Caco-2 (cell line): ENCODE data around the gene TAOK2. TPM values are rescaled to one million over a fixed set of nuclear protein-coding genes. Genes with fewer than 3 reads are reported as not detected.
A peak's percentile ranks its signal among the peaks of the same experiment; 100 is the strongest.

Experiments
- BruUV-seq: library from RNA; stranded (reverse); fragments of 400-500 nt; replicated peaks from 2 replicates; lab custom pipeline; 2021; lab: Mats Ljungman, UMichigan
- CTCF ChIA-PET: fragments of 300-600 bp; sonication (Branson Sonifier 250); formaldehyde crosslinking; loops from one replicate; lab custom pipeline; 2022; ENCODE audit warnings: antibody characterized with exemption; lab: Charles Lee
- POLR2A ChIA-PET: fragments of 300-600 bp; sonication (Branson Sonifier 250); formaldehyde crosslinking; loops from one replicate; lab custom pipeline; 2022; ENCODE audit warnings: antibody characterized with exemption; lab: Charles Lee
- DNase-seq, 2 experiments: peaks; one replicate each; pipeline versions ENCODE4 v3.0.0 to v3.0.0-alpha.2; 2020 to 2022
- H3K27me3 ChIP-seq: replicated peaks from 2 replicates; pipeline ENCODE4 v1.6.0; 2011; ENCODE audit warnings: low read length; ENCODE audit not compliant: control insufficient read depth, insufficient read depth
- H3K36me3 ChIP-seq: 2 replicates; pipeline ENCODE4 v1.5.1; 2011; ENCODE audit warnings: low read length; ENCODE audit not compliant: control insufficient read depth, insufficient read depth
- H3K4me1 ChIP-seq: fragments of 250-450 bp; sonication (Bioruptor Pico); 2 replicates; pipeline ENCODE4 v1.5.1; 2020; ENCODE audit warnings: mild to moderate bottlenecking
- H3K4me3 ChIP-seq: 2 replicates; pipeline ENCODE4 v1.5.1; 2011; ENCODE audit warnings: low read depth, mild to moderate bottlenecking, control low read depth, low read length
- H3K9me3 ChIP-seq: fragments of 250-450 bp; sonication (Bioruptor Pico); 2 replicates; pipeline ENCODE4 v1.5.1; 2020; ENCODE audit warnings: mild to moderate bottlenecking, moderate library complexity
- H3K27ac Mint-ChIP-seq: one replicate; pipeline ENCODE4 v1.8.0; 2022; ENCODE audit warnings: mixed read lengths; ENCODE audit not compliant: unreplicated experiment
- H3K27me3 Mint-ChIP-seq: one replicate; pipeline ENCODE4 v1.8.0; 2022; ENCODE audit warnings: mixed read lengths; ENCODE audit not compliant: insufficient read depth, unreplicated experiment
- H3K36me3 Mint-ChIP-seq: one replicate; pipeline ENCODE4 v1.8.0; 2022; ENCODE audit warnings: mild to moderate bottlenecking, mixed read lengths; ENCODE audit not compliant: insufficient read depth, unreplicated experiment
- H3K4me1 Mint-ChIP-seq: one replicate; pipeline ENCODE4 v1.8.0; 2022; ENCODE audit warnings: low read depth, mixed read lengths; ENCODE audit not compliant: unreplicated experiment
- H3K4me3 Mint-ChIP-seq: one replicate; pipeline ENCODE4 v1.8.0; 2022; ENCODE audit warnings: mild to moderate bottlenecking, moderate library complexity, mixed read lengths; ENCODE audit not compliant: unreplicated experiment
- H3K9me3 Mint-ChIP-seq: one replicate; pipeline ENCODE4 v1.8.0; 2022; ENCODE audit warnings: mixed read lengths; ENCODE audit not compliant: unreplicated experiment
- intact Hi-C: fragments of 100-400 bp; cut with micrococcal nuclease; formaldehyde crosslinking; loops from one replicate; pipeline ENCODE4 v1.10.0; 2022; ENCODE audit not compliant: unreplicated experiment
- total RNA-seq: library from RNA; stranded (reverse); gene quantifications from 2 replicates; pipeline ENCODE4 v1.2.3, GENCODE V29; 2022
- TF ChIP-seq, protein P1 (sequence below), 2 experiments: fragments of 200-600 bp in 1 of 2; IDR thresholded peaks; 1 replicate in 1 of 2; 2 replicates in 1 of 2; pipeline versions ENCODE4 v1.5.1 to v1.8.0; 2011 to 2022; ENCODE audit warnings: antibody characterized with exemption in 1 of 2, control low read depth in 1 of 2, inconsistent platforms in 1 of 2, low read depth in 1 of 2, low read length in 1 of 2, mild to moderate bottlenecking in 1 of 2, moderate library complexity in 1 of 2; ENCODE audit not compliant: insufficient read depth in 1 of 2, severe bottlenecking in 1 of 2, unreplicated experiment in 1 of 2

The TAOK2 gene
- total RNA-seq, 1 experiment from 2014 or later = 47.1 TPM

DNA sequence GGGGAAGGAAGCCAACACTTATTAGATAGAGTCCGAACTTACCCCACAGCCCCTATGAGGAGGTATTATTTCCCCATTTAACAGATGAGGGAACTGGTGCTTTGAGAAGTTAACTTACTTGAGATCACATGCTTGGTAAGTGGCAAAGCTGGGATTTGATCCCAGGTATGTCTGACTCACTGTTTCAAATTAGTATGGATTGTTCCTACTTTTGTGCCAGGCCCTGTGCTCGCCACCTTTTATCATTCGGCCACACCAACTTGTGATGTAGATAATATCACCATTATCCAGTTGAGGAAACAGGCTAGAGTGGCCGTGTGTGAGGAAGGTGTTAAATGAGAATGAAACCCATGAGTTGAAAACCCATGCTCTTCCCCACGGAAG, 11.1 kb downstream of the TAOK2 start:
- no peaks in the 10 kb centered on the region for H3K4me1 ChIP-seq
- no peak overlapping the region for H3K4me3 Mint-ChIP-seq
- intact Hi-C loops = no loop called here
- DNase-seq = no peak
- ChIA-PET CTCF (no interaction called here), POLR2A (no interaction called here)
- no peaks in the 10 kb centered on the region for H3K27me3 Mint-ChIP-seq
- H3K36me3 ChIP-seq = peaks cover 3% of the 10 kb centered on the region
- no peaks in the 10 kb centered on the region for H3K9me3 Mint-ChIP-seq
- TF ChIP-seq, protein P1, sequence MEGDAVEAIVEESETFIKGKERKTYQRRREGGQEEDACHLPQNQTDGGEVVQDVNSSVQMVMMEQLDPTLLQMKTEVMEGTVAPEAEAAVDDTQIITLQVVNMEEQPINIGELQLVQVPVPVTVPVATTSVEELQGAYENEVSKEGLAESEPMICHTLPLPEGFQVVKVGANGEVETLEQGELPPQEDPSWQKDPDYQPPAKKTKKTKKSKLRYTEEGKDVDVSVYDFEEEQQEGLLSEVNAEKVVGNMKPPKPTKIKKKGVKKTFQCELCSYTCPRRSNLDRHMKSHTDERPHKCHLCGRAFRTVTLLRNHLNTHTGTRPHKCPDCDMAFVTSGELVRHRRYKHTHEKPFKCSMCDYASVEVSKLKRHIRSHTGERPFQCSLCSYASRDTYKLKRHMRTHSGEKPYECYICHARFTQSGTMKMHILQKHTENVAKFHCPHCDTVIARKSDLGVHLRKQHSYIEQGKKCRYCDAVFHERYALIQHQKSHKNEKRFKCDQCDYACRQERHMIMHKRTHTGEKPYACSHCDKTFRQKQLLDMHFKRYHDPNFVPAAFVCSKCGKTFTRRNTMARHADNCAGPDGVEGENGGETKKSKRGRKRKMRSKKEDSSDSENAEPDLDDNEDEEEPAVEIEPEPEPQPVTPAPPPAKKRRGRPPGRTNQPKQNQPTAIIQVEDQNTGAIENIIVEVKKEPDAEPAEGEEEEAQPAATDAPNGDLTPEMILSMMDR (IDR thresholded peaks at IDR 0.05; ENCODE audit: insufficient read depth in 1 of 2, low read depth in 1 of 2, low read length in 1 of 2, severe bottlenecking in 1 of 2, unreplicated experiment in 1 of 2) = no peak
- H3K9me3 ChIP-seq = no peaks in the 10 kb centered on the region
- BruUV-seq = no TSS peak
- H3K4me1 Mint-ChIP-seq = peaks cover 9% of the 10 kb centered on the region
- no peaks in the 10 kb centered on the region for H3K27me3 ChIP-seq
- H3K27ac Mint-ChIP-seq = no peak overlapping the region
- no peak overlapping the region for H3K4me3 ChIP-seq
- H3K36me3 Mint-ChIP-seq = peaks cover 75% of the 10 kb centered on the region

DNA sequence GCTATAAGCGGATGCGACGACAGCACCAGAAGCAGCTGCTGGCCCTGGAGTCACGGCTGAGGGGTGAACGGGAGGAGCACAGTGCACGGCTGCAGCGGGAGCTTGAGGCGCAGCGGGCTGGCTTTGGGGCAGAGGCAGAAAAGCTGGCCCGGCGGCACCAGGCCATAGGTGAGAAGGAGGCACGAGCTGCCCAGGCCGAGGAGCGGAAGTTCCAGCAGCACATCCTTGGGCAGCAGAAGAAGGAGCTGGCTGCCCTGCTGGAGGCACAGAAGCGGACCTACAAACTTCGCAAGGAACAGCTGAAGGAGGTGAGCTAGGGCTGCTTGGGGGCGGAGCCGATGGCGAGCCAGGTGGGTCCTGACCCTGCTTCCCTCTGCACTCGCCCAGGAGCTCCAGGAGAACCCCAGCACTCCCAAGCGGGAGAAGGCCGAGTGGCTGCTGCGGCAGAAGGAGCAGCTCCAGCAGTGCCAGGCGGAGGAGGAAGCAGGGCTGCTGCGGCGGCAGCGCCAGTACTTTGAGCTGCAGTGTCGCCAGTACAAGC, 11.7 kb downstream of the TAOK2 start:
- Histone ChIP-seq H3K9me3 (no peaks in the 10 kb centered on the region), H3K36me3 (peaks cover 3% of the 10 kb centered on the region), H3K4me3 (no peak overlapping the region), H3K27me3 (no peaks in the 10 kb centered on the region), H3K4me1 (no peaks in the 10 kb centered on the region)
- TF ChIP-seq, protein P1 (IDR thresholded peaks at IDR 0.05; ENCODE audit: insufficient read depth in 1 of 2, low read depth in 1 of 2, low read length in 1 of 2, severe bottlenecking in 1 of 2, unreplicated experiment in 1 of 2) = no peak
- H3K36me3 Mint-ChIP-seq = peaks cover 72% of the 10 kb centered on the region
- H3K27me3 Mint-ChIP-seq = no peaks in the 10 kb centered on the region
- peak overlapping the region; percentile 13 for H3K27ac Mint-ChIP-seq
- POLR2A ChIA-PET = no interaction called here
- no peak overlapping the region for H3K4me3 Mint-ChIP-seq
- peaks cover 10% of the 10 kb centered on the region for H3K4me1 Mint-ChIP-seq
- no peaks in the 10 kb centered on the region for H3K9me3 Mint-ChIP-seq
- intact Hi-C loops = no loop called here
- no TSS peak for BruUV-seq
- CTCF ChIA-PET = interaction anchor here (0.9 kb wide), 1 partner anchor 12 kb away, joined by 4 read pairs; no protein-coding TSS in a partner anchor
- DNase-seq = no peak

DNA sequence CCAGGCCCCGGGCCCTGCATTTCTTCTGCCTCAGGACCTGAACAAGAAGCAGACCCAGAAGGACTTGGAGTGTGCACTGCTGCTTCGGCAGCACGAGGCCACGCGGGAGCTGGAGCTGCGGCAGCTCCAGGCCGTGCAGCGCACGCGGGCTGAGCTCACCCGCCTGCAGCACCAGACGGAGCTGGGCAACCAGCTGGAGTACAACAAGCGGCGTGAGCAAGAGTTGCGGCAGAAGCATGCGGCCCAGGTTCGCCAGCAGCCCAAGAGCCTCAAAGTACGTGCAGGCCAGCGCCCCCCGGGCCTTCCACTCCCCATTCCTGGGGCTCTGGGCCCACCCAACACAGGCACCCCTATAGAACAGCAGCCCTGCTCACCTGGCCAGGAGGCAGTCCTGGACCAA, 12.6 kb downstream of the TAOK2 start:
- no peak overlapping the region for H3K4me3 ChIP-seq
- H3K36me3 Mint-ChIP-seq = peaks cover 65% of the 10 kb centered on the region
- peaks cover 10% of the 10 kb centered on the region for H3K4me1 Mint-ChIP-seq
- H3K36me3 ChIP-seq = peaks cover 3% of the 10 kb centered on the region
- no peak overlapping the region for H3K4me3 Mint-ChIP-seq
- H3K27me3 Mint-ChIP-seq = no peaks in the 10 kb centered on the region
- CTCF ChIA-PET = interaction anchor here (0.6 to 0.9 kb wide), 2 partner anchors 13 to 16 kb away, joined by 4 to 7 read pairs; no protein-coding TSS in a partner anchor
- peak overlapping the region; percentile 13 for H3K27ac Mint-ChIP-seq
- intact Hi-C loops = no loop called here
- POLR2A ChIA-PET = no interaction called here
- TF ChIP-seq, protein P1 (IDR thresholded peaks at IDR 0.05; ENCODE audit: insufficient read depth in 1 of 2, low read depth in 1 of 2, low read length in 1 of 2, severe bottlenecking in 1 of 2, unreplicated experiment in 1 of 2) = no peak
- no peaks in the 10 kb centered on the region for H3K9me3 Mint-ChIP-seq
- H3K4me1 ChIP-seq = no peaks in the 10 kb centered on the region
- no TSS peak for BruUV-seq
- H3K9me3 ChIP-seq = no peaks in the 10 kb centered on the region
- H3K27me3 ChIP-seq = no peaks in the 10 kb centered on the region
- DNase-seq = no peak
